Tibial nerve (tissue), 4 donors: Measurements from ENCODE around the gene NUP93. TPM values are rescaled to one million over a fixed set of nuclear protein-coding genes. Genes with fewer than 3 reads are reported as not detected.

ENCODE experiments used
- DNase-seq, 2 donors: peaks; one replicate each; pipeline ENCODE4 v3.0.0-alpha.2; 2019; ENCODE audit warnings: low spot score in 2 of 2
- H3K27ac ChIP-seq, 4 donors: fragments of 200-600 bp; sonication (generic) in 3 of 4; one replicate each; pipeline ENCODE4 v1.5.1; 2017 to 2019; ENCODE audit warnings: mild to moderate bottlenecking in 1 of 4
- H3K27me3 ChIP-seq, 2 donors: fragments of 200-600 bp; sonication (generic) in 1 of 2; one replicate each; pipeline versions ENCODE4 v1.5.1 to v1.6.0; 2017 to 2019
- H3K36me3 ChIP-seq, 3 donors: fragments of 200-600 bp; sonication (generic); one replicate each; pipeline ENCODE4 v1.5.1; 2018 to 2019
- H3K4me1 ChIP-seq, 4 donors: fragments of 200-600 bp; sonication (generic) in 3 of 4; one replicate each; pipeline ENCODE4 v1.5.1; 2017 to 2019
- H3K4me3 ChIP-seq, 4 donors: fragments of 200-600 bp; sonication (generic) in 3 of 4; one replicate each; pipeline ENCODE4 v1.5.1; 2017 to 2019; ENCODE audit warnings: mild to moderate bottlenecking in 1 of 4, moderate library complexity in 1 of 4
- H3K9me3 ChIP-seq, 4 donors: fragments of 200-600 bp; sonication (generic) in 3 of 4; one replicate each; pipeline ENCODE4 v1.5.1; 2017 to 2019
- EP300 ChIP-seq, 2 donors: sonication (generic); formaldehyde crosslinking; IDR thresholded peaks; one replicate each; pipeline ENCODE4 v1.6.1; 2017; ENCODE audit warnings: antibody characterized with exemption in 2 of 2, mild to moderate bottlenecking in 1 of 2
- POLR2A ChIP-seq, 2 donors: fragments of 450-650 bp; IDR thresholded peaks; one replicate each; pipeline ENCODE4 v1.6.1; 2017; ENCODE audit warnings: antibody characterized with exemption in 2 of 2, mild to moderate bottlenecking in 2 of 2, moderate library complexity in 2 of 2
- WGBS, 2 donors: methylation state at CpG; one replicate each; pipeline ENCODE4 v1.1.5; 2018; 5-methylcytosine and 5-hydroxymethylcytosine counted together
- total RNA-seq, 4 donors: library from RNA; depleted of rRNA; stranded (reverse); fragments of >200 nt; gene quantifications; one replicate each; pipeline ENCODE4 v1.1.0, GENCODE V29; 2016
- TF ChIP-seq, protein P1 (sequence below), 5 experiments: fragments of 200-600 bp in 3 of 5; fragments of 450-650 bp in 2 of 5; sonication (generic) in 3 of 5; IDR thresholded peaks; one replicate each; pipeline ENCODE4 v1.5.1; 2016 to 2019; ENCODE audit warnings: antibody characterized with exemption in 5 of 5, mild to moderate bottlenecking in 3 of 5, moderate library complexity in 2 of 5

Gene NUP93
- total RNA-seq, 4 donors from 2014 or later: 27.6 to 65.7 (median 43.8) TPM

- no peak overlapping the region for H3K4me3 ChIP-seq
- TF ChIP-seq EP300 (IDR thresholded peaks at IDR 0.05) (no peak), POLR2A (IDR thresholded peaks at IDR 0.05) (no peak)
- TF ChIP-seq, protein P1, sequence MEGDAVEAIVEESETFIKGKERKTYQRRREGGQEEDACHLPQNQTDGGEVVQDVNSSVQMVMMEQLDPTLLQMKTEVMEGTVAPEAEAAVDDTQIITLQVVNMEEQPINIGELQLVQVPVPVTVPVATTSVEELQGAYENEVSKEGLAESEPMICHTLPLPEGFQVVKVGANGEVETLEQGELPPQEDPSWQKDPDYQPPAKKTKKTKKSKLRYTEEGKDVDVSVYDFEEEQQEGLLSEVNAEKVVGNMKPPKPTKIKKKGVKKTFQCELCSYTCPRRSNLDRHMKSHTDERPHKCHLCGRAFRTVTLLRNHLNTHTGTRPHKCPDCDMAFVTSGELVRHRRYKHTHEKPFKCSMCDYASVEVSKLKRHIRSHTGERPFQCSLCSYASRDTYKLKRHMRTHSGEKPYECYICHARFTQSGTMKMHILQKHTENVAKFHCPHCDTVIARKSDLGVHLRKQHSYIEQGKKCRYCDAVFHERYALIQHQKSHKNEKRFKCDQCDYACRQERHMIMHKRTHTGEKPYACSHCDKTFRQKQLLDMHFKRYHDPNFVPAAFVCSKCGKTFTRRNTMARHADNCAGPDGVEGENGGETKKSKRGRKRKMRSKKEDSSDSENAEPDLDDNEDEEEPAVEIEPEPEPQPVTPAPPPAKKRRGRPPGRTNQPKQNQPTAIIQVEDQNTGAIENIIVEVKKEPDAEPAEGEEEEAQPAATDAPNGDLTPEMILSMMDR (IDR thresholded peaks at IDR 0.05): no peak
- DNase-seq: no peak
- 83 to 88% methylated on average over 5 of the region's 5 CpGs for WGBS, 2 donors
- H3K36me3 ChIP-seq: peaks cover 0 to 3% (median 0%) of the 10 kb centered on the region in 3 donors
- no peaks in the 10 kb centered on the region for H3K9me3 ChIP-seq
- peak overlapping the region in 1 of 4 donors; percentile 21 for H3K27ac ChIP-seq
- H3K27me3 ChIP-seq: no peaks in the 10 kb centered on the region
- H3K4me1 ChIP-seq: peaks cover 0 to 55% (median 6%) of the 10 kb centered on the region in 4 donors
Measured at GRCh38 chr16:56744996-56745640, 15.2 kb downstream of the NUP93 start.

DNA sequence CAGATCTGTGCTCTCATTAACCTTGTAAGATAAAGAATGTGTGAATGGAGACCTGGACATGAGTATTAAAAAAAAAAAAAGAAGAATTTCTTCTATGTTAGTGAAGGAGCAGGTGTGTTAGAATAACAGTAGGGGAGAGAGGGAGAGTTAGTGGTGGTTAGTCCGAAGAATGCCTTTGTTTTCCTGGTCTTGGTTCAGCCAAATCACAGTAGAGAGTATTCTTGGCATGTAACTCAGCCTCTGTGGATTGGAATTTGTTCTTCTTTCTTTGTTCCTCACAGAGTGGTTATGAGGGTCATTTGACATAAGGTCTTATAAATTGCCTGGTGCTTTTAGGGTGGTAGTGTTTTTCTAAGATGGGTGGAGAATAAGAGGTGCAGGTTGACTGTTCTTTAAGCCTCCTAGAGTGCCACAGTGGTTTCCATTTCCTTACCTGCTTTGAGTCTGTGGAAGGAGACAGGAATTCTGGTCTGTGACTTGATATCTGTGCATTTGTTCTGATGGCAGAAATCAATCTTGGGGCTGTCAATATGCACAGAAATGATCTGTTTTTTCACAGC lies 17.6 kb downstream of the NUP93 start:
- no peak for DNase-seq
- peaks cover 0 to 61% (median 9%) of the 10 kb centered on the region in 4 donors for H3K4me1 ChIP-seq
- no peaks in the 10 kb centered on the region for H3K27me3 ChIP-seq
- WGBS, 2 donors: 17 to 23% methylated on average over 1 of the region's 1 CpG
- H3K36me3 ChIP-seq: peaks cover 0 to 3% (median 0%) of the 10 kb centered on the region in 3 donors
- H3K4me3 ChIP-seq: no peak overlapping the region
- TF ChIP-seq POLR2A (IDR thresholded peaks at IDR 0.05): no peak
- TF ChIP-seq EP300 (IDR thresholded peaks at IDR 0.05): no peak
- TF ChIP-seq, protein P1 (IDR thresholded peaks at IDR 0.05): no peak
- H3K27ac ChIP-seq: peak overlapping the region in 2 of 4 donors; percentile 15 to 65
- no peaks in the 10 kb centered on the region for H3K9me3 ChIP-seq

DNA sequence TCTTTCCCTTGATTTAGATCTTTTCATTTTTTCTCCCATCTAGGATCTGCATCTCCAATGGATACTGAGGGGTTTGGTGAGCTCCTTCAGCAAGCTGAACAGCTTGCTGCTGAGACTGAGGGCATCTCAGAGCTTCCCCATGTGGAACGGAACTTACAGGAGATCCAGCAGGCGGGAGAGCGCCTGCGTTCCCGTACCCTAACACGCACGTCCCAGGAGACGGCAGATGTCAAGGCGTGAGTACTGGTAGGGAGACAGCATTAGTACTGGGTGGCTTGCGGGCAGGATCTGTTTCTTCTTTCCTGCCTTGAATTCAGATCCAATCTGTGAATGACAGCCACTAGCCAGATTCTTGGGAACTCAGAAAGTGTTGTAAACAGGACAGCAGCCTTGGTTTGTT lies 18.3 kb downstream of the NUP93 start:
- peak overlapping the region in 3 of 4 donors; percentile 15 to 65 (median 36) for H3K27ac ChIP-seq
- DNase-seq: no peak
- H3K36me3 ChIP-seq: peaks cover 0 to 3% (median 0%) of the 10 kb centered on the region in 3 donors
- WGBS, 2 donors: 91 to 96% methylated on average over 10 of the region's 10 CpGs
- no peaks in the 10 kb centered on the region for H3K9me3 ChIP-seq
- no peak overlapping the region for H3K4me3 ChIP-seq
- TF ChIP-seq POLR2A (IDR thresholded peaks at IDR 0.05) (no peak), EP300 (IDR thresholded peaks at IDR 0.05) (no peak)
- TF ChIP-seq, protein P1 (IDR thresholded peaks at IDR 0.05): no peak
- no peaks in the 10 kb centered on the region for H3K27me3 ChIP-seq
- H3K4me1 ChIP-seq: peaks cover 0 to 60% (median 9%) of the 10 kb centered on the region in 4 donors

DNA sequence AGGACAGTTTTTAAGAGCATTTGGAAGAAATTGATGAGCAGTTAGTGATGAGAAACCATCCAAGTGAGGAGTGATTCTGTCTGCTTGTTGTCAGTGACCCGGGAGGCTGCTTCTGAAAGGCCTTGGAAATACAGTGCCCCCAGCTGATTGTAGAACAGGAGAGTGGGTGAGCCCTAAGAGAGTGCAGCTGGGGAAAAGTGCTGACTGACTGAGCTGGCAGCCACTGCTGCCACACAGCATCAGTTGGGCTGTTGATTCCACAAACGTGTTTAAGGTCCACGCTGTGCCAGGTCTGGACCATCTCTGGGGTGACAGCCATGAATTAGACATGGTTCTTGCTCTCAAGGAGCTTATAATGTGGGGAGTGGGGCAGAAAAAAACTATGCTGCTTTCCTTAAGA lies 18.9 kb downstream of the NUP93 start:
- Histone ChIP-seq H3K36me3 (peaks cover 0 to 3% (median 0%) of the 10 kb centered on the region in 3 donors), H3K4me1 (peaks cover 0 to 55% (median 9%) of the 10 kb centered on the region in 4 donors), H3K27me3 (no peaks in the 10 kb centered on the region), H3K9me3 (no peaks in the 10 kb centered on the region), H3K27ac (peak overlapping the region in 2 of 4 donors; percentile 15 to 65), H3K4me3 (no peak overlapping the region)
- WGBS, 2 donors: 59 to 68% methylated on average over 3 of the region's 3 CpGs
- TF ChIP-seq EP300 (IDR thresholded peaks at IDR 0.05) (no peak), POLR2A (IDR thresholded peaks at IDR 0.05) (no peak)
- TF ChIP-seq, protein P1 (IDR thresholded peaks at IDR 0.05): no peak
- DNase-seq: no peak
